ENCODE measurements around the gene RFFL.

DNA sequence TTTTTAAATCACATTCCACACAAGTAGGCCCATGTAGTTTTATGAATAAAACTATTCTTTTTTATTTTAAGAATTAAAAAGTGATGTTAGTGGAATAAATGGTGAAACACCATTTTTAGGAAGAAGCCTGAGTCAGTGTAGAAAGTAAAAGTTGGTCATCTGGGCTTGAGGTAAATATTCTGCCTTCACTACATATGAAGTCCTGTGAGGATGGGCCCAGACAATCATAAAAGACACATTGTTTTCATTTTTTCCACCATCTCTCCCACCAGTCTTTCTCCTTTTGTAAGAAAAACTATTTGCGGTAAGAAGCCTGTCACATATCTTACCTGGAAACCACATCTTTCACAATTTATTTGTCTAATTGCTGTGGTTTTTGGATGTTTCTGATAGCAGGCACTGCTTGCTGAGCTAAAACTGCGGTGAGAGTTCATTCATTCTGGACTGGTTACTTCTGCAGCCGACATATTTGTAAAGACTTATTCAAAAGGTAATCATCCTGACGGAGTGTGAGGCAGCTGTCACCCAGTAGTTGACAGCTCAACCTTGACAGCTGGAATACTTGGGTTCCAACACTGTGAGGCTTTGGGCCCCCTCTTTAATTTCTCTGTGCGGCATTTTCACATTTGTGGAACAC, 10.6 kb upstream of the RFFL start:
- TF ChIP-seq EZH2 (IDR thresholded peaks at IDR 0.05; ENCODE audit: insufficient read depth, poor library complexity, severe bottlenecking) = no peak
- no peak for TF ChIP-seq EZH2phosphoT487 (IDR thresholded peaks at IDR 0.05; ENCODE audit: insufficient read depth, low read depth)
